Activated CD8-positive, alpha-beta memory T cell treated with anti-CD3 and anti-CD28 coated beads, Interleukin-2, amount 50 U/mL, for 48 hours (primary cell): ENCODE data around the gene XRCC4.
A peak's percentile ranks its signal among the peaks of the same experiment; 100 is the strongest.
"Not testable (repeated sequence)": the region's sequence is repeated elsewhere in the genome, so short reads cannot be mapped to it uniquely, and the experiment has no call there.

ENCODE experiments used
- DNase-seq: peaks from one replicate; pipeline ENCODE4 v3.0.0-alpha.2; 2020

XRCC4 gene

DNA sequence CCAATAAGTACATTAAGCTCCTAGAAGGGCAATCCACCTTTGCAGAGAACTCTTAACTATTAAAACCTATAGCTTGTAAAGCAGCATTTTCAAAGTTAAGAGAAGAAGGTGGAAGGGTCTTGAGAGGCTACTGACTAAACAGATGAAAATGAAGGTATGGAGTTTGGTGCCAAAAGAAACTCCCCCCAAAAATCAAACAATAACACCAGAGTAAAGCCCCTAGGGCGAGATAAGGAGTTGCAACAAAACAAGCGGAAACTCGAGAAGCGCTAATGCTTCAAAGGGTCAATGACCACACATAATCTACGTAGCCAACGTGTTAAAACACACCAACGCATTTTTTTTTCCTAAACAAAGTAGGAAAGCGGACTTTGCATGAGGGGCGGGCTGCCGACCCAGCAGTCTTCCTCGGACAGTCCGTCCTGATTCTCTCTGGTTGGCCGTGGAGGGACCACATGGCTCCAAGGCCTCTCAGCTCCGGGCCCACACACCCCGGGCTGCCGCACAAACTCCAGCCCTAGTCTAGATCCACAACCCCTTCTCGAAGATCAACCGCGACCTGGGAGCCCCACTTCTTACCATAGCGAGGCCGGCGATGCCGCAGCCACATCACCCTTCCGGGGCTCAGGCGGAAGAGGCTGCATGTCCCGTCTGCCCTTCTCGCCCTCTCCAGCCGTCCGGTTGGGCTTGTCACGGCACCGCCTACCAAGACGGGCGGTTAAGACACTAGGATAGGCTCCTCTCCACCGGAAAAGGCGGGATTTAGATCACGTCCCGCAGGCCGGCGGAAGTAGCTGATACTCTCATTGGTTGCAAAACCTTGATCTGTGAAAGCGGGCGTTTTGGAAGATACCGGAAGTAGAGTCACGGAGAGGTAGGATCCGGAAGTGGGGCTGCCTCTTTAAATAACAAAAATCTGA is at the start of gene XRCC4, which contains the start of gene TMEM167A:
Gene XRCC4, plus strand, starts transcription at position 806 of the 920 bp plus-strand sequence. CDS start 27,373 bp downstream, outside the sequence.
Gene TMEM167A, minus strand, starts transcription at position 653 of the 920 bp plus-strand sequence. Its CDS starts 71 bp downstream, at position 582.
- peak; percentile 90 for DNase-seq

DNA sequence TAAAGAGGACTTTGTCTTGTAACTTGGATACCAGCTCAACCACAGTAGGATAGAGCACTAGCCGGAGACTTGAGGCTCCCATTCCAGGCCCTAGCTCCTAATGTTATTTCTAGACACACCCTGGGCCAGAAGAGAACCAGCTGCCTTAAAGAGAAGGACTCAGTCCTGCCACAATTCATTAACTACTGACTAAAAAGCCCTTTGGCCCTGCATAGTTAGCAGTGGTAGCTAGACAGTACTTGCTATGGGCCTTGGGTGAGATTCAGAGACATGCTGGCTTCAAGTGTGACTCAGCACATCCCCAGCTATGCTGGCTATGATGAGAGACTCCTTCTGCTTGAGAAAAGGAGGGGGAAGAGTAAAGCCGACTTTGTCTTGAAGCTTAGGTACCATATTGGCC is 47.4 kb upstream of the XRCC4 start:
- DNase-seq, result no peak

DNA sequence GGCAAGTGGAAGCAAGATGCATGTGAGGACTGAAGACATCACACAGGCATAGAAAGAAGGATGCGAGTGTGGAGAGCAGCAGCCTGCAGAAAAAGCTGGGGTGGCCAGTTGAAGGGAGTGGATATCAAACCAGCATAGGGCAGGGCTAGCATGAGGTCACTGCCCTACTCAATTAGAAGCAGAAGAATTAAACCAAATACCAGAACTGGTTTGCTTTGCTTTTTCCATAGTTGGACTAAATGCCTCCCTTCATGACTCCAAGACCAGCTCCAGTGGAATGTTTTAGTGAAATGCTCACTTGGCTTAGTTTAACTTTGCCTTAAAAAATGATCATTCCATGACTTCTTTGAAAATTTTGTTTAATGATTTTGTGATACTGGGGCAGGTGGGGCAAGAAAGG is 46.0 kb upstream of the XRCC4 start:
- DNase-seq, result no peak

DNA sequence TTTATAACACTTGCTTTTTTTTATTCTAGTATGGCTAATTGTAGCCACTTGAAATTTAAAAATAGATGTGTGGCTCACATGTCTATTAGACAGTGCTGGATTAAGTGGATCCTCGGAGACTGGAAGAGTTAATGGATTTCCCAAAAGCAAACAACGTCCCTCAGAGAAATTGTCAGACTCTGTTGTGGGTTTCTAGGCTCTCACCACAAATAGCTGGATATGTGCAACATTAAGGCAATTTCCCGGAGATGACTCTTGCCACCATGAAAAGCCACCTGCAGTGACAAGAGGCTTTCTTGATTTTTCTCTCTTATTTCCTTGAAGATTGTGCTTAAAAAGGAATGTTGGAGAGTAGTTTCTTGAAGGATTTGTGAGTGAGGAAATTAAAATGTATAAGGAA is 43.3 kb upstream of the XRCC4 start:
- DNase-seq, result no peak

DNA sequence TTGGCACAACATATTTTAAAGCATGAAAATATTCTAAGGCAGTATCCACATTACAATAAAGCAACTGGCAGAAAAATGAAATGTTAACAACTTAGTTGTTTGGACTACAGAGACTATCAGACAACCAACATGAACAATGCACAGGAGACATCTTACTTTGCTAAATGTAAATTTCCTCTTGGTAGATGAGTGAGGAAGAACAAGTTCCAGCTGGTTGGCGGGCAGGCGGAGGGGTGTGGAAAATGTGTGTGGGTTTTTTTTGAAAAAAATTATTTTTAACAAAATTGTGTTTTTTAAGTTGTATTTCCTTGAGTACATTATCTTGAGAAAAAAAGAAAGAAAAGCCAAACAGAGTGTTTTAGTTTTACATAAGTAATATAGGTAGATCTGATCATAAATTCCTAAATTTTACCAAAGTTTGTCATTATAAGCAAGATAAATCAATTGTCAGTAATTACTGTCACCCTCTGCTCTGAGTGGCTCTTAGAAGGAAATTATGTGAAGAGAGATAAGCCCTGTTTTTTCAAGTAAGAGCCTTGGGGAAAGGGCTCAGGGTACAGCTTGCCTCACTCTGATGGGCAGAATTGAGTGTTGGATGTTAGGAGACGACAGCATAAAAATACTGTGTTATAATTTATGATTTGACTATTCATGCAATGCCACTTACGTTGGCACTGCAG is 42.7 kb upstream of the XRCC4 start:
- DNase-seq, result no peak

DNA sequence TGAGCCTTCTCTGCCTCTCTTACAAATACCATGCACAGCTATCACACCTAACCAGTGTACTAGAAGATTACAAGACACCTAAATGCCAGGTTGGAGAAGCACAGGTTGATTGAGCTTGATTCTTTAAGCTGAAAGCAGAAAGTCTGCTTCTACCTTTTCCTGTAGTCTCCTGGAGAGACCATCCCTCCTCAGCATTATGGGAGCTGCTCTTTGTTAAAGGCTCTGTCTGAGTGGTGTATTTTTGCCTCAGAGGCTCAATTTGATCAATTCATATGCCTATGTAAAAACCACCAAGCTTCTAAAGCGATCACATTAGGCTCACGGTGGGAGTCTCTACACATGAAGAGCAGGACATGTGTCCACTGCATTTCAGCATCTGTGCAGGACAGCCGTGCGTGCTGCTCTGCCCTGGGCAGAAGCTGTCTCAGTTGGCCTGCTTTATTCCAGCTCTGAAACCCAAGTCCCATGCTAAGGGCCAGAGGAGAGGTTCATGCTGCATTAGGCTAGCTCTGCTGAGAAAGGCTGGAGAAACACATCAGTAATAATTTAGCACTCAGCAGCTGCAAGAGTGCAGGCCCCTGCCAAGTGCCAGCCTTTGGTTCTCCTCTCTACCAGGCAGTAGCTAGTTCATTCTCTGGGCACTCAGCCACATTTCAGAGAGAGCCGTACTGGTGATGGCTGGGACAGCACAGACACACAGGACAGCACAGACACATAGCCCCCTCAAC is 41.8 kb upstream of the XRCC4 start:
- no peak for DNase-seq

DNA sequence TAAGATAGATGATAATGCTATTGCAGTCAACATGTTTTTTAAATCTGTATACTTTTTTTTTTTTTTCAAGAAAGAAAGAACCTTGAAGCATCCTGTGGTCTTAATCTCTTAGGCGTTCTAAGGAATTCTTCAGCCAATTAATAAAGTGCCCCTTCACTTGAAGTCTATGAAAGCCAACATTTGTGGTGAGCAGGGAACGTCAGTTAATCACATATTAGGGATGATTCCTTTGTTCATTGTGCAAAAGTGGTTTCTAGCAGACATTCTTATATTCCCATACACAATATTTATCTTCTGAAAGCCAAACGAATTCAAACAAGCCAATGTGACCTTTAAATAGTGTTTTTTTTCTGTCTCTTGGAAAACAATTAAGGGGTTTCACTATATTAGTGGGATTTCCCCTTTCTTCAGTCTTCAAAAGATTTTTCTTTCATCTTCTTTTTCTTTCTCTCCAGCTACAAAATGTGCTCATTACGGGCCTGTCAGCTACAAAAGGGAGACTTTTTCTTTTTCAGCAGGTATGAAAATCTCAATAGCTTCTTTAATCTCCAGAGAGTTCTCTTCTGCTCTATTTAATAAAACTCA is 40.3 kb upstream of the XRCC4 start:
- no peak for DNase-seq

DNA sequence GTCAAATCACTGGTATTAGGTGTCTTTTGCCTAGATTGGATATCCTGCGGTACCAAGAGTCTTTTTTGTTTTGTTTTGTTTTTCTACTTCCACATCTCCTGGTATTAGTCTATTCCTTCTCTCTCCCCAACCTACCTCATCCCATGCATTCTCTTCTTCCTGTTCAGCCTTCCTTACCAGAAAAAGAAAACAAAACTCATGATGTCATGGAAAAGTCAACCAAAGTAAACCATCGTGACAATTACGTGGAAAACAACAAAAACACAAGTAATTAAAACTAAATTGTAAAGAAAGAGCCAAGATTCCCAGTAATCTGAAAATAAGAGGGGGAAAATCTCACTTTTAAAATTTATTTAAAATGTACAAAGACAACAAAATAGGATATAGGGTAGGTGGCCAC is 38.4 kb upstream of the XRCC4 start:
- no peak for DNase-seq

DNA sequence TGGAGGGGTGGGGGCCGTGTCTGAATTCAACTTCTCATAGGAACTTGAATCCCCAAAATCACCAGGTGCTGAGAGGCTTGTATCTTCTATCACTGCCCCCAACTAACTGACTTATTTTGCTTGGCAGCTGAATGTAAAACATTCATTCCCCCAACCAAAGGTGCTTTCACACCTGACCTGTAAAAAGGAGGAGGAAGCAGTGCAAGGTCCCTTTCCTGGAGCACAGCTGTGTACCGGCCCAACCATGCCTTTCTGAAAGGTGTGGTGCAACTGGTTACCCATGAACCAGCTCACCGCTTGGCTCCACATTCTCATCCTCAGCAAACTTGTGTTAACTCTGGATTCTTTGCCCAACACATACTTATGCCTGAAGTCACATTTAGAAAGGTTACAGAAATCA is 34.8 kb upstream of the XRCC4 start:
- no peak for DNase-seq

DNA sequence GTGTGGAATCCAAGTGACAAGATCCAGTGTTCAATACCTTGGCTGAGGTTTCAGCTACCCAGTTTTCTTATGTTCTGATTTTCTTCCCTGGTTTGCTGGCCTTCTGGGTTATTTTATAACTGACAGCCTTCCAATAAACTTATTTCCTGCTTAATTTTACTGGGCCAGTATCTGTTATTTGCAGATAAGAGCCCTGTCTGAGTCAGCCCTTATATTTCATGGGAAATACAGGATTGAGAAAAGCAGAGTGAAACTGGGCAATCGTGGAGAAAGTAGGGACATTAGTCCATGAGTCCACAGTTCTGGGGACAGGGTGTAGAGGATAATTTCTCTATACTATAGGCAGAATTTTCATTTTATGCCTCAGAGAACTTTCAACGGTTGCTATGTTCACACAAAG is 32.4 kb upstream of the XRCC4 start:
- no peak for DNase-seq

DNA sequence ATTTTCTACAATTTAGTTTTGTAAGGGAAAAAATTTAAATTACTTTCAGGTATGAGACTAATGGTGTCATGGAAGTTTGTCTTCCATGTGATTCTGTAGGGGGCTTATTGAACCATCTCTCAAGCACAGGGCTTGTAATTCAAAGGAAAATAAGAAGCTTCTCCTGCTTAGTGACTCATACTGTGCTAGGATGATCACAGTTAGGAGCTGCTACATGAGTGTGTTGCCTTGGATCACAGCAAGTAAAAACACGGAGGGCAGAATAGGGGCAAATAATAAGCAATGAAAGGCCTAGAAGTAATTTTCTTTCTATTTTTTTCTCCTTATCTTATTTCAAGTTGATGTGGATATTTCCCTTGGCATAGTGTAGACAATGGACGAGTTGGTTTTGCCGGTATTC is 29.1 kb upstream of the XRCC4 start:
- DNase-seq, result no peak

DNA sequence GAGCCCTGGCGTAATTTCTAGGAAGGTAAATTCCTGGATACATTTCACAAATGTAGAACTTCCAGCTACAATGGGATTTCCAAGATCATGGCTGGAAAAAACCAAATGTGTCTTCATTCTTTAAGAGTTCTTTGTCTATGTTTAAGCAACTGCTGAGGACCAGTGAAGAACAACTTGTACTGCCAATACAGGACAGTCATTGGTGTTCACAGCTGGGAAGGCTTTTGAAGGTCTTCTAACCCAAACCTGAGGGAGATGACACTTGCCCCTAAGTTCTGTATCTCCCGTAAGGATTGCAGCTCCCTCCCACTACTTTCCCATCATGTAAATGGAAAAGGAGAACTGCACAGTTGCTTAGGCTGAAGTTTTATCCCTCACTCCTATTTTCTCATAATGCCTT is 28.5 kb upstream of the XRCC4 start:
- DNase-seq, result no peak

DNA sequence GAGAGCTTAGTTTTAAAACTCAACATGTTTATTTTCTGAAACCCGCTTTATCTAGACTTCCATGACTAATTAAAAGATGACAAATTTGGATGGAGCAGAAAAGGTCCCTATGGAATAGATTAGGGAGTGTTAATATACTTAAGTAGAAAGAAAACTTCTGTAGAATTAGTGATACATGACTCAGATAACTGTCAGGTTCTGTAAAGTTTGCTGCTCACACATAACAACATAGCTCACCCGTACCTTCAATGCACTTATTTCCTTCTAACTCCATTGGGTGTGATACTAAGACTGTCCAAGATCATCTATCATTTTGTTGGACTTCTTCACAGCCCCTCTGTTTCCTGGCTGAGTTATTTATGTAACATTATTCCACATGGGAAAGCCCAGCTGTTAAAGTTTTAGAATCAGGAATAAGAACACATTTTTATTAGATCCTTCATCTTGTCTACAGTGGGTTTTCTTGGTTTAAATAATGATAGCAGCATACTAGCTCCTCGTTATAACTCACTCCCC is 27.9 kb upstream of the XRCC4 start:
- DNase-seq, result no peak

DNA sequence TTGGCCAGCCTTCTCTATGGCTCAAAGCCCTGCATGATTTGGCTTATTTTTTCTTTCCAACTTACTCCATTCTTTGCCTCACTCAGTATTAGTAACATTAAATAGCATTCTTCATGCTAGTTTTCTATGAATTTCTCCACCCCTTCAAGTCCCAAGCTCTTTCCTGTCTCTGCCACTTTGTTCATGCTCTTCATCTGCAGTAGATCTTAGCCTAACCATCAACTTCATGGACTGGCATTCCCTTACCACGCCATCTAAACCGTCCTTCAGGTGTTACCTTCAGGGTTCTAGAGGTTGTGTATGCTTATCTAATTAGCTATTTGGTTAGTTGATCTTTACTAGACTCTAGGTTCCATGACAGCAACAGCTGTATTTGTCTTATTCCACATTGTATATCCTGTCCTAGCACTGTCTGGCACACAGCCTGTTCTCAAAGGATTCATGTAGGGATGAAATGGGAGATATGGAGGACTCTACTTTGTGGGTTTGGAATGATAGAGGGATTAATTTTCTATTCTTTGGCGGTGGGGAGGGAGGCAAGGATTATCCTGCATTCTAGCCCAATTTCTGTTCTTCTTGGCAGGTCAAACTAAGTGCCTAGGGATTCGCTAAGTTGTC is 26.5 kb upstream of the XRCC4 start:
- DNase-seq, result no peak

DNA sequence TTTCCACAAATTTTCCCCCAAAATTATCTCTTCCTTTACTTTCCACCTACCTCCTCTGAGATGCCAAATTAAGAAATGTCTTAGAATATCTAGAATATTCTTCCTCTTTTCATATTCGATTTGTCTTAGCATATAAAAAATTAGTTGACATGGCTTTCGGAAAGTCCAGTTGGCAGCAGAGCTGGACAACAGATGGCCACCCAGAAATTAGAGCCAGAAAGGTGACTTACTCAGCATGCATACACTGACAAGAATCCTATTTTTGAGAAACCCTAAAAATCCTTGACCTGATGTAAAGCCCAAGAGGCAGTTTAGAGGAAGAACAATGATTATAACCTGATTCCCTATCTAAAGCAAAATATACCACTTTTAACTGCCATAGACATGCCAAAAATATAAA is 22.2 kb upstream of the XRCC4 start:
- no peak for DNase-seq

DNA sequence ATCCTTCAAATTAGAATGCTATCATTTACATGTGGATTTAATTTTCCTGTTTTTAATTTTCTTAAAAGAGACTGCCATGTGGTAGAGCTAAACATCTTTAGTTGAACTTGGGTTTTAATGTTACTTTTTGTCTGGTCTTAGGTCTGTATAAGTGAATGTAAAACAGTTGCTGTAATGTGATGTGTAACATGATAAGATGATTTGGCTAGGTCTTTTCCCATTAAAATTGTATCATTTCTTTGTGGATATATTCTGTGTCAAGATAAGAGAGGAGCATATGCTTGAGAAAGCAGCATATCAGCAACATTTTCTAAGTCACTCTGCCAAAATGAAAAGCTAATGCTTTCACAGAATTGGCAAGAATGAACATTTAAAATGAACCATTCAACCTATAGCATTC is 18.6 kb upstream of the XRCC4 start:
- no peak for DNase-seq

DNA sequence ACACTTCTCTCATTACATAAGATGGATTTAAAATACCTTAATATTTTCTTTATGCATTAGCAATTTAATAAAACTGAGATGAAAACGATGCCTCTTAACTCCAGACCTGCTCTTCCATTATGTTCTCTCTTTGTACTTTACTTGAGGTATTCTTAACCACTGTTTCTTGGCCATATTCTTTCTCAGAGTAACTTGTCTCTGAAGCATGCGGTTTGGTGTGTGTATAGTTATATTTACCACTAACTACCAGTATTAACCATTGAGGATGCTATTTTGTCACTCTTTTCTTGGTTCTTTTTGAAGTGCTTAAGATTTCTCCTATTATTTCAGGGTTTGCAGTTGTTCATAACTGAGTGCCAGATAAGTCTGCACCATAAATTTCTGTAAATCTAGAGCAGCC is 18.0 kb upstream of the XRCC4 start:
- no peak for DNase-seq

DNA sequence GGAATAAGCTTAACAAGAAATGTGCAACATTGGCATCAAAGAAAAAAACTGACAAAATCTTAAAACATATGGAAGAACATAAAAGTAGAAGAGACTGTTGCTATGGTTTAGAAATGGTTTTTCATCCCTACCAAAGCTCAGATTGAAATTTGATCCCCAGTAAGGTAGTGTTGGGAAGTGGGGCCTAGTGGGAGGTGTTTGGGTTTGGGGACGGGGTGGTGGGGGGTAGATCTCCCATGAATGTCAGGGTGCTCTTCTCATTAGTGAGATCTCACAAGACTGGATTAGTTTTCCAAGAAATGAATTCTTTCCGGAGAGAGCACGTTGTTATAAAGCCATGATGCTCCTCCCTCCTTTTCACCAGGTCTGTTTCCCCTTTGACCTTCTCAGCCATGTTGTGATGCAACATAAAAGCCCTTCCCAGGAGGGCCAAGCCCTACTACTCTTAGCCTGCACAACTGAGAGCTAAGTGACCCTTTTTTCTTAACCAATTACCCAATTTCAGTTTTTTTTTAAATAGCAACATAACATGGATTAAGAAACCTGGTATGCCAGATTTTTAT is 10.7 kb upstream of the XRCC4 start:
- no peak for DNase-seq

DNA sequence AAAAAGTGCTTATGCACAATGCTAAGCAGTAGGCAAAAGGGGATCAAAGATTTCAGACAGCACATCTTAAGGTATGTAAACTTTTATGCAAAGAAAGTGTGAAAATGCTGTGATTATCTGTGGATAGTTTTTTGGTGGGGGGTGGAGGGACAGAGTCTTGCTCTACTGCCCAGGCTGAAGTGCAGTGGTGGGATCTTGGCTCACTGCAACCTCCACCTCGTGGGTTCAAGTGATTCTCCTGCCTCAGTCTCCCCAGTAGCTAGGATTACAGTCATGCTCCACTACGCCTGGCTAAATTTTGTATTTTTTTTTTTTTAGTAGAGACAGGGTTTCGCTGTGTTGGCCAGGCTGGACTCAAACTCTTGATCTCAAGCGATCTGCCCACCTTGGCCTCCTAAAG is 10.0 kb upstream of the XRCC4 start:
- DNase-seq, result not testable (repeated sequence)

DNA sequence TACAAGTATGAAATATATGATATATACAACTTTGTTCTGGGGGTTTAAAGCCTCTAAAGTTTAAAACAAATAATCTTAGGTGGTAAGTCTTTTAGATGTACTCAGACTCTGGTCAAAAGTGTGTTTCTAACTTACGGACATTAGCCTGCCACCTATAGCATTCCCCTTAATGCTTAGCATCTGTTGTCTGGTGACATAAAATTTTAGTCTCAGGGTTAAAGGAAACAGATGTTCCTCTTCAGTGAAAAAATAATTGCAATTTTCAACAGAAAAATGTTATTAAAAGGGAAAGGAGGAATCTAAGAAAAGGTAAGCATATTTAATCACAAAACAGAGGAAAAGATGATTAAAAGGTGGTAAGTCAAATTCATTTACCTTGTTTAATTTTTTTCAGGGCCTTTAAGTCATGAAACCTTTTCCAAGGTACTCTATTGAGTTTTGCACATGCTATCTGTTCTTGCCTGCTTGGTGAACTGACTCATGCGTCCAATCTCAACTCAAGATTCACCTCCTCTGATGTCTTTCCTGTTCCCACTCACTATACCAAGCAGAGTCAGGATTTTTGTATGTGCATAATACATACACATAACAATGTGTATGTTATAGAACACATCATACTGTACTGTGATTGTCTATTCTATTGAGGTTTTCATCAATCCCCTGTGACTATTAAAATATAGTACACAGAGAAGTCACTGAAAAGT is 8.1 kb upstream of the XRCC4 start:
- no peak for DNase-seq

DNA sequence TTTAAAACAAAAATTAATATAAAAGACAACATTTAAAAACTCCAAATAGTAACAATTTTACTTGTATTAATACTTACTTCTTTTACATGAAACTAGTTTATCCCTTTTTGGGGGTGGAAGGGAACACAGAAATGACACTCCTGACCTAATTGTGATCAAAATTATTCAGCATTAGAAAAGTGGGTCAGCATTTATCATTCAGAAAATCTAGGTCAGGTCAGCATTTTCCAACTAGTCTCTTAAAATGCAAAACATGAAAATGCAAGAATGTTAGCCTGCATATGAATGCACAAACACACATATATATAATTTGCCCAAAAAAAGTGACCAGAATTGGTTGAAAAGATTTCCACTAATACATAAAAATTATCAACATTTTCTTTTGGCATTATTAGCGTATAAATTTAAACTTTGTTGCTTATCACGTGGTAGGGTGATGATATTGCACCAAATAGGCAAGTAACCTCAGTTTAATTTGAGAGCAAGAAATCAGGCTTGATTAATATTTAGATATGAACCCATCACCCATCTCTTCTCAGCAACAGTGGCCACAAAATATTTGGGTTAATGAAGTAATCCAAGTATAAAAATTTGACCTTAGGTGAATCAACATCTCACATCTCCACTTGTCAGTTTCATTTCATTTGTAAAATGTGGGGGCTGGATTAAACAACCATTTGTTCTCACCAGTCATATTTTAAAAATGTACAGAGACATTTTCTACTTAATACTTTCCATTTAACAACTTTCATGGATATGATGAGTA is 5.9 kb upstream of the XRCC4 start:
- no peak for DNase-seq
